ENCODE data around the gene ANKRD36.
"Not testable (repeated sequence)": the region's sequence is repeated elsewhere in the genome, so short reads cannot be mapped to it uniquely, and the experiment has no call there.

Gene ANKRD36

DNA sequence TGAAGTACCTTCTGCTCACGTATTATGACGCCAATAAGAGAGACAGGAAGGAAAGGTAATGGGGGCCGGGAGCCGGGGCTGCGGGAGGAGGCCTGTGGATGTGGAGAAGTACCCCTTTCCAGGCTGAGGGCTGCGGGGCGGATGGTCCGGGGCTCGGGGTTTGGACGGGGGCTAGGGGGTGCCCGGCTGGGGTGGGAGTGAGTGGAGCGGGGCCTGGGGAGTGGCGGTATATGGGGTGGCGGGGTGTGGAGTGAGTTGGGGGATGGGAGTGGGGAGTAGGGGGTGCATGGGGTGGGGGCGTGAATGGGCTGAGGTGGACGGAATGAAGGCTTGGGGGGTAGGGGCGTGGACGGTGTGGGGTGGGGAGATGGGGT, 916 bp downstream of the ANKRD36 start:
- not testable (repeated sequence) for DNase-seq (ENCODE audit: low read depth)

DNA sequence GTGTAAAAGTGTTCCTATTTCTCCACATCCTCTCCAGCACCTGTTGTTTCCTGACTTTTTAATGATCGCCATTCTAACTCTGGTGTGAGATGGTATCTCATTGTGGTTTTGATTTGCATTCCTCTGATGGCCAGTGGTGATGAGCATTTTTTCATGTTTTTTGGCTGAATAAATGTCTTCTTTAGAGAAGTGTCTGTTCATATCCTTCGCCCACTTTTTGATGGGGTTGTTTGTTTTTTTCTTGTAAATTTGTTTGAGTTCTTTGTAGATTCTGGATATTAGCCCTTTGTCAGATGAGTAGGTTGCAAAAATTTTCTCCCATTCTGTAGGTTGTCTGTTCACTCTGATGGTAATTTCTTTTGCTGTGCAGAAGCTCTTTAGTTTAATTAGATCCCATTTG, 16.1 kb downstream of the ANKRD36 start:
- DNase-seq (ENCODE audit: low read depth): not testable (repeated sequence)

DNA sequence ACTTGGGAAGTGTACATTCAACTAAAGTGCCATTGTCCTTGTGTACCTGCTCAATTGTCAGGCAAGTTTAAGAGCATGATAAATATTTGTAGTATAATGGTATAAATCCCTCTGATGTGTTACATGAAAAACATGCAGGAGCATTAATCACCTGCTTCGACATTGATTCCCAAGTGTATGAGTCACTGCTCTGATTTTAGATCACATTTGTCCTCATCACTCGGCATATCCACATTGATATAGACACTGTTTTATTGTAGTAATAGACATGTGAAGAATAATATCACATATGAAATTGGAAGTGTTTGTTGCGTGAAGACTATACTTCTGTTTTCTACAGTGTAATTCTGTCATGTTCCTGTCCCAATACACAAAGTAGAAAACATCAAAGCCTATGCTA, 31.1 kb downstream of the ANKRD36 start:
- not testable (repeated sequence) for DNase-seq (ENCODE audit: low read depth)

DNA sequence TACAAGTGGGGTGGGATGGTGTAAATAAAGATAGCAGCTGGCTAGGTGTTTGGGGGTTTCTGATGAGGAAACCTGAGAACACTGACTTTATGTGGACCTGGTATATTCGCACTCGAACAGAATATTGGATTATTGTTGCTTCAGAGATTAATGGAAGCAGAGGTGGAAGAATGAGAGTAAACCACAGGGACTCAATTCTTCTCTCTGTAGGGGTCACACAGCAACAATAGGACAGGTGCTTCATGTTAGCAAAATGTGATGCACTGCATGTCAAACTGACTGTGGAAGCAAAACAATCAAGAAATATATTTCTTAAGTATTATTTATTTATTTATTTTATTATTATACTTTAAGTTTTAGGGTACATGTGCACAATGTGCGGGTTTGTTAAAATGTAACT, 53.6 kb downstream of the ANKRD36 start:
- DNase-seq (ENCODE audit: low read depth): not testable (repeated sequence)

DNA sequence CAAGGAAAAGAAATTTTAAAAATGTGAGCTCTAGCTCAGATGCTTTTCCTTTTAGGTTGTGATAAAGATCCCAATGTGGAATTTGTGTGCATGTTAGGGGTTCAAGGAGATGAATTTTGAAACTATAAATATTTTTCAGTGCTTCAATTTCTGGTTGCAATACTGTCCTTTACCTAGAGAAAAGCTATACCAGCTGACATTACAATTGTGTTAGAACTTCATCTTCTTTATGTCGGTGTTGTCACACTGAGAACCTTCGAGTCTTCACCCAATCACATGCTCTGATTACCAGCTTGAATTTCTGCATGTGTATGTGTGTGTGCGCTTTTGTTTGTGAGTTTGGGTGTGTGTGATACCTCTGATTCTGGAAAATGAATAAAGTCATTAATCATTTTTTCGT, 55.0 kb downstream of the ANKRD36 start:
- DNase-seq (ENCODE audit: low read depth): not testable (repeated sequence)

DNA sequence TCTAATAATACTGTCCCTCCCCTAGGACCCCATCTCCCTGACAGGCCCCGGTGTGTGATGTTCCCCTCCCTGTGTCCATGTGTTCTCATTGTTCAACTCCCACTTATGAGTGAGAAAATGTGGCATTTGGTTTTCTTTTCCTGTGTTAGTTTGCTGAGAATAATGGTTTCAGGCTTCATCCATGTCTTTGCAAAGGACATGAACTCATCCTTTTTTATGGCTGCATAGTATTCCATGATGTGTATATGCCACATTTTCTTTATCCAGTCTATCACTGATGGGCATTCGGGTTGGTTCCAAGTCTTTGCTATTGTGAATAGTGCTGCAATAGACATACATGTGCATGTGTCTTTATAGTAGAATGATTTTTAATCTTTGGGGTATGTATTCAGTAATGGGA, 55.6 kb downstream of the ANKRD36 start:
- not testable (repeated sequence) for DNase-seq (ENCODE audit: low read depth)

DNA sequence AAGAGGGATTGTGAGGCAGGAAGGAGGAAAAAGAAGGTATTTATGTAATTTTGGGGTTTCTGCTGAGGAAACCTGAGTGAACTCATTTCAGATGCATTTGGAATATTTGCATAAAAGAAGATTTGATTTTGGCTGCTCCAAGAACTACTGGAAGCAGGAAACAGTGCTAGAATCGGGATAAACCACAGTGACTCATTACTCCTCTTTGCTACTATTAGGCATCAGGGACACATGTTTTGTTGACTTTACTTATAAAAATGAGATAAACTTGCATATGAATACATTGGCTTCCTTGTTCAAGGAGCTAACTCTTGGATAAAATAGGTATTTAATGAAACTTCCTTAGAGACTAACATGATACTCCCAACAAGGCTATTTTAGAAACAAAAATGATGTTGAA, 67.4 kb downstream of the ANKRD36 start:
- DNase-seq (ENCODE audit: low read depth): not testable (repeated sequence)

DNA sequence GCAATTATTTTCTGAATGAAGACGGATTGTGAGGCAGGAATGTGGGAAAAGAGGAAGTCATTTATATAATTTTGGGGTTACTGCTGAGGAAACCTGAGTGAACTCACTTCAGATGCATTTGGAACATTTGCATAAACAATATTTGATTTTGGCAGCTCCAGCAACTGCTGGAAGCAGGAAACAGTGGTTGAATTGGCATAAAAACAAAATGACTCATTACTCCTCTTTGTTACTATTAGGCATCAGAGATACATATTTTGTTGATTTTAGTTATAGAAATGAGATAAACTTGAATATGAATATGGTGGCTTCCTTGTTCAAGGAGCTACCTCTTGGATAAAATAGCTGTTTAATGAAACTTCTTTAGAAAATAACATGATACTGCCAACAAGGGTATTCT, 82.4 kb downstream of the ANKRD36 start:
- peak; percentile 26 for DNase-seq (ENCODE audit: low read depth)

DNA sequence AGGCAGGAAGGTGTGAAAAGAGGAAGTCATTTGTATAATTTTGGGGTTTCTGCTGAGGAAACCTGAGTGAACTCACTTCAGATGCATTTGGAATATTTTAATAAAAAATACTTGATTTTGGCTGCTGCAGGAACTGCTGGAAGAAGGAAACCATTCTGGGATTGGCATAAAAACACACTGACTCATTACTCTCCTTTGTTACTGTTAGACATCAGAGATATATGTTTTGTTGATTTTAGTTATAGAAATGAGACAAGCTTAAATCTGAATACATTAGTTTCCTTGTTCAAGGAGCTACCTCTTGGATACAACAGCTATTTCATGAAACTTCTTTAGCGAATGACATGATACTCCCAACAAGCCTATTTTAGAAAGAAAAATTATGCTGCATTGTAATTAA, 84.3 kb downstream of the ANKRD36 start:
- DNase-seq (ENCODE audit: low read depth): not testable (repeated sequence)

DNA sequence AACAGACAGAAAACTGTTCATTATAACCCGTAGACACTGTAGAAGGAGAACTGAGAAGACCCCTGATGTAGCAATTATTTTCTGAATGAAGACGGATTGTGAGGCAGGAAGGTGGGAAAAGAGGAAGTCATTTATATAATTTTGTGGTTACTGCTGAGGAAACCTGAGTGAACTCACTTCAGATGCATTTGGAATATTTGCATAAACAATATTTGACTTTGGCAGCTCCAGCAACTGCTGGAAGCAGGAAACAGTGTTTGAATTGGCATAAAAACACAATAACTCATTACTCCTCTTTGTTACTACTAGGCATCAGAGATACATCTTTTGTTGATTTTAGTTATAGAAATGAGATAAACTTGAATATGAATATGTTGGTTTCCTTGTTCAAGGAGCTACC, 87.9 kb downstream of the ANKRD36 start:
- not testable (repeated sequence) for DNase-seq (ENCODE audit: low read depth)

DNA sequence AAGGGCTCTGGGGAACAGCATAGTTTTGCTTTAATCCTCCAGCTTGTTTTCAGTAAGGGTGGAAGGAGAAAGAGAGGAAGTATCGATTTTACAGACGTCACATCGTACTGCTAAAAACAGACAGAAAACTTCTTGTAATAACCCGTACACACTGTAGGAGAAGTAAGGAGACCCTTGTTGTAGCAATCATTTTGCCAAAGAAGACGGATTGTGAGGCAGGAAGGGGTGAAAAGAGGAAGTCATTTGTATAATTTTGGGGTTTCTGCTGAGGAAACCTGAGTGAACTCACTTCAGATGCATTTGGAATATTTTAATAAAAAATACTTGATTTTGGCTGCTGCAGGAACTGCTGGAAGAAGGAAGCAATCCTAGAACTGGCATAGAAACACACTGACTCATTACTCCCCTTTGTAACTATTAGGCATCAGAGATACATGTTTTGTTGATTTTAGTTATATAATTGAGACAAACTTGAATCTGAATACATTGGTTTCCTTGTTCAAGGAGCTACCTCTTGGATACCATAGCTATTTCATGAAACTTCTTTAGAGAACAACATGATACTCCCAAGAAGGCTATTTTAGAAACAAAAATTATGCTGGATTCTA, 89.8 kb downstream of the ANKRD36 start:
- not testable (repeated sequence) for DNase-seq (ENCODE audit: low read depth)

DNA sequence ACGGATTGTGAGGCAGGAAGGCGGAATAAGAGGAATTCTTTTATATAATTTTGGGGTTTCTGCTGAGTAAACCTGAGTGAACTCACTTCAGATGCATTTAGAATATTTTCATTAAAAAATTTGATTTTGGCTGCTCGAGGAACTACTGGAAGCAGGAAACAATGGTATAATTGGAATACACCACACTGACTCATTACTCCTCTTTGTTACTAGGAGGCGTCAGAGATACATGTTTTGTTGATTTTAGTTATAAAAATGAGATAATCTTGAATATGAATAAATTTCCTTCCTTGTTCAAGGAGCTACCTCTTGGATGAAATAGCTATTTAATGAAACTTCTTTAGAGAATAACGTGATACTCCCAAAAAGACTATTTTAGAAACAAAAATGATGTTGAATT, 97.4 kb downstream of the ANKRD36 start:
- no peak for DNase-seq (ENCODE audit: low read depth)

DNA sequence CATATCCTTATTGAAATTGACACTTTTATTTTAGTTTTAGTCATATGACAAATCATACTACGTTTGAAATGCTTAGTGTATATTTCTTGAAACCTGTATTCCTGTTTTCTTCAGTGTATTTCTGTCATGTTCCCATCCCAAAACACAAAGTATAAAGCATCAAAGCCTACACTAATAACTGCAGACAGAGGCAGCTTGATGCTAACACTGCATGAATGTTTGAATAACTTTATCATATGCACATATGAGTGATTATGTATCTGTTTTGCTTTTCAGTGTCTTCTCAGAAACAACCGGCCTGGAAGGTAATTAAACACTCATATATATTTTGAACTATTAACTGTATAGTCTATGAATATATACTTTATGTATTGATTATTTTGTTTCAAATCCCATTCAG, 102.1 kb downstream of the ANKRD36 start:
- DNase-seq (ENCODE audit: low read depth): not testable (repeated sequence)

DNA sequence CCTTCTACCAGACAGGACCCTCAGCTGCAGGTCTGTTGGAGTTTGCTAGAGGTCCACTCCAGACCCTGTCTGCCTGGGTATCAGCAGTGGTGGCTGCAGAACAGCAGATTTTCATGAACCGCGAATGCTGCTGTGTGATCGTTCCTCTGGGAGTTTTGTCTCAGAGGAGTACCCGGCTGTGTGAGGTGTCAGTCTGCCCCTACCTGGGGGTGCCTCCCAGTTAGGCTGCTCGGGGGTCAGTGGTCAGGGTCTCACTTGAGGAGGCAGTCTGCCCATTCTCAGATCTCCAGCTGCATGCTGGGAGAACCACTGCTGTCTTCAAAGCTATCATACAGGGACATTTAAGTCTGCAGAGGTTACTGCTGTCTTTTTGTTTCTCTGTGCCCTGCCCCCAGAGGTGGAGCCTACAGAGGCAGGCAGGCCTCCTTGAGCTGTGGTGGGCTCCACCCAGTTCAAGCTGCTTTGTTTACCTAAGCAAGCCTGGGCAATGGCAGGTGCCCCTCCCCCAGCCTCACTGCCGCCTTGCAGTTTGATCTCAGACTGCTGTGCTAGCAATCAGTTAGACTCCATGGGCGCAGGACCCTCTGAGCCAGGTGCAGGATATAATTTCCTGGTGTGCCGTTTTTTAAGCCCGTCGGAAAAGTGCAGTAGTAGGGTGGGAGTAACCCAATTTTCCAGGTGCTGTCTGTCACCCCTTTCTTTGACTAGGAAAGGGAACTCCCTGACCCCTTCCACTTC, 118.1 kb downstream of the ANKRD36 start:
- DNase-seq (ENCODE audit: low read depth): not testable (repeated sequence)

DNA sequence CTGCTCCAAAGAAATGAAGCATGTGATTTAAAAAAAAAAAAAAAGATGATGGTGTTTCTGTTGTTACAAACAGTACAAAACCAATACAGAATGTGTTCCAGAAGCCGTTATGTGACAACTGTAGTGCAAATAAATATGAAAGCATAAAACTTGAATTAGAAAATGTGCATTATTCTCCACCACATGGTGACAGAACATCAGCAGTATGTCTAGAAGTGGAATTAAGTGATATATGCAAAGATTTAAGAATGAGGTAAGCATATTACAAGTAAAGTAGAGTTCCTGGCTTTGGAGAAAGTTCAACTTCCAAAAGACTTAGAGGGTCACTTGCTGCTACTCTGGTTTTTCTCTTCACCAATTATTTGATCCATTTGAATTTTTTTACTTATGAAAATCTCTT, 120.0 kb downstream of the ANKRD36 start:
- not testable (repeated sequence) for DNase-seq (ENCODE audit: low read depth)

DNA sequence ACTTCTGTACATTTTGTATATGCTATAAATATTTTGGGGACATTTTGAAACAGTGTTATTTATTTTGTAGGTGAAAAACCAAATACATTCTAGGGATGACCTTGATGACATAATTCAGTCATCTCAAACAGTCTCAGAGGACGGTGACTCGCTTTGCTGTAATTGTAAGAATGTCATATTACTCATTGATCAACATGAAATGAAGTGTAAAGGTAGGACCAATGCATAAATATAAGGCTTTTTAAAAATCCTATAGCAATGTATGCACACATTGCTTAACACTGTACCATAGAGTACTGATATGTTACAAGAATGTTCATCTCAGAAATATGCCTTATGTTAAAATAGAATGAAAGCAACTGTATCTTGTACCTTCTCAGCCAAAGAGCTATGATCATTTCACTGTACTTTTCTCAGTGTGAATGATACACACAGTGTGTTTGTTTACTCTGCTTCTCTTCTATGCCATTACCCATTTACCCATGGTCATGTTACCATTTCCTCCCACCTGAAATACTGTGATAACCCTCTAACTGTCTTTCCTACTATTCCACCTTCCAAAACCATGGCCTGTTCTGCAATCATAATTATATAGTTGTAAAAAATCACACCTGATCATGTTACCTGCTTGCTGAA, 120.8 kb downstream of the ANKRD36 start:
- DNase-seq (ENCODE audit: low read depth): not testable (repeated sequence)

DNA sequence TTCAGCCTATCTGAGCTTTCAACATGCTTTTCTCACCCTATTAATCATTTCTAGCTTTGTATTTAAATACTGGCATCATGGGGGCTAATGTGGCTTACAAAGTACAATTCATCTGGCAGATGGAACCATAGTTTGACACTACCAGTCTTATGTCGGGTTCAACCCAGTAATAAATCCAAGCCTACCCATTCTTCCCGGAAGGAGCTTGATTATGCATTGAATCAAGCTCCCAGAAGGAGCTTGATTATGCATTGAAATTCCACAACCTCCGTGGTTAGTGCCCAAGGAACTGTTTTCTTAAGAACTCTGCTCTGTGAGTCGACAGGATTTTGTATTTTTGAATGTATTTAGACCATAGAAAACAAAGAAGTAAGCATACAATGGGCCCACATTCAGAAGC, 148.2 kb downstream of the ANKRD36 start:
- DNase-seq (ENCODE audit: low read depth): not testable (repeated sequence)

DNA sequence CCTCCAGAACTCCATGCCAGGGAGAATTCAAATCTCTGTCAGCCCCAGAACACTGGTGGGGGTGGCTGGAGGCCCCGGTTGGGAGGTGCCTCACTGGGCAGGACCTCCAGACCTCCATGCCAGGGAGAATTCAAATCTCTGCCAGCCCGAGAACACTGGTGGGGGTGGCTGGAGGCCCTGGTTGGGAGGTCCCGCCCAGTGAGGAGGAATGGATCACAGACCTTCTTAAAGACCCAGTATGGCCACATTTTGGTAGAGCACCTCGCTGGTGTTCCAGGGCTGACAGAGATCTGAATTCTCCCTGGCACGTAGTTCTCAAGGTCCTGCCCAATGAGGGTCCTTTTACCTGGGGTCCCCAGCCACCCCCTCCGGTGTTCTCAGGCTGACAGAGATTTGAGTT, 153.5 kb downstream of the ANKRD36 start:
- DNase-seq (ENCODE audit: low read depth): not testable (repeated sequence)

DNA sequence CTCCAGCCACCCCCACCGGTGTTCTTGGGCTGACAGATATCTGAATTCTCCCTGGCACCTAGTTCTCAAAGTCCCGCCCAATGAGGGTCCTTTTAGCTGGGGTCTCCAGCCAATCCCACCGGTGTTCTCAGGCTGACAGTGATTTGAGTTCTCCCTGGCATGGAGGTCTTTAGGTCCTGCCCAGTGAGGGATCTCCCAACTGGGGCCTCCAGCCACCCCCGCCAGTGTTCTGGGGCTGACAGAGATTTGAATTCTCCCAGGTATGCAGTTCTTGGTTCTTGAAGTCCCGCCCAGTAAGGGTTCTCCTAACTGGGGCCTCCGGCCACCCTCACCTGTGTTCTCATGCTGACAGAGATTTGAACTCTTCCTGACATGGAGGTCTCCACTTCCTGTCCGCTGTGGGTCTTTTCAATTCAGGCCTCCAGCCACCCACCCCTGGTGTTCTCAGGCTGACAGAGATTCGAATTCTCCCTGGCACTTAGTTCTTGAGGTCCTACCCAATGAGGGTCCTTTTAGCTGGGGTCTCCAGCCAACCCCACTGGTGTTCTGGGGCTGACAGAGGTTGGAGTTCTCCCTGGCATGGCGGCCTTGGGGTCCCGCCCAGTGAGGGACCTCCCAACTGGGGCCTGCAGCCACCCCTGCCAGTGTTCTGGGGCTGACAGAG, 154.6 kb downstream of the ANKRD36 start:
- DNase-seq (ENCODE audit: low read depth): no peak

DNA sequence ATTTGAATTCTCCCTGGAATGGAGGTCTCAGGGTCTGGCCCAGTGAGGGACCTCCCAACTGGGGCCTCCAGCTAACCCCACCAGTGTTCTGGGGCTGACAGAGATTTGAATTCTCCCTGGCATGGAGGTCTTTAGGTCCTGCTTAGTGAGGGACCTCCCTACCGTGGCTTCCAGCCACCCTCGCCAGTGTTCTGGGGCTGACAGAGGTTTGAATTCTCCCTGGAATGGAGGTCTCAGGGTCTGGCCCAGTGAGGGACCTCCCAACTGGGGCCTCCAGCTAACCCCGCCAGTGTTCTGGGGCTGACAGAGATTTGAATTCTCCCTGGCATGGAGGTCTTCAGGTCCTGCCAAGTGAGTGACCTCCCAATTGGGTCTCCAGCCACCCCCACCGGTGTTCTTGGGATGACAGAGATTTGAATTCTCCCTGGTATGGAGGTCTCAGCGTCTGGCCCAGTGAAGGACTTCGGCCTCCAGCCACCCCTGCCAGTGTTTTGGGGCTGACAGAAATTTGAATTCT, 155.2 kb downstream of the ANKRD36 start:
- not testable (repeated sequence) for DNase-seq (ENCODE audit: low read depth)

DNA sequence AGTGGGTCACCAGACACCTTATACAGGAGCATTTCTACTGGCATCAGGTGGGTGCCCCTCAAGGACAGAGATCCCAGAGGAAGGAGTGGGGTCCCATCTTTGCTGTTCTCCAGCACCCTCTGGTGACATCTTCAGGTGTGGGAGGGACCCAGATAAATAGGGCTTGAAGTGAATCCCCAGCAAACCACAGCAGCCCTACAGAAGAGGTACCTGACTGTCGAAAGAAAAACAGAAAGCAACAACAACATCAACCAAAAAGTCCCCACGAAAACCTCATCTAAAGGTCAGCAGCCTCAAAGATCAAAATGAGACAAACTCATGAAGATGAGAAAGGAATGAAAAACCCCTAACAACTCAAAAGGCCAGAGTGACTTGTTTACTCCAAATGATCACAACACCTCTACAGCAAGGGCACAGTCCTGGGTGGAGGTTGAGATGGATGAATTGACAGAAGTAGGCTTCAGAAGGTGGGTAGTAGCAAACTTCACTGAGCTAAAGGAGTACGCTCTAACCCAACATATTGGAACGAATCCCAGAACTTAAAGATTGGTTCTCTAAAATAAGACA, 163.4 kb downstream of the ANKRD36 start:
- not testable (repeated sequence) for DNase-seq (ENCODE audit: low read depth)

DNA sequence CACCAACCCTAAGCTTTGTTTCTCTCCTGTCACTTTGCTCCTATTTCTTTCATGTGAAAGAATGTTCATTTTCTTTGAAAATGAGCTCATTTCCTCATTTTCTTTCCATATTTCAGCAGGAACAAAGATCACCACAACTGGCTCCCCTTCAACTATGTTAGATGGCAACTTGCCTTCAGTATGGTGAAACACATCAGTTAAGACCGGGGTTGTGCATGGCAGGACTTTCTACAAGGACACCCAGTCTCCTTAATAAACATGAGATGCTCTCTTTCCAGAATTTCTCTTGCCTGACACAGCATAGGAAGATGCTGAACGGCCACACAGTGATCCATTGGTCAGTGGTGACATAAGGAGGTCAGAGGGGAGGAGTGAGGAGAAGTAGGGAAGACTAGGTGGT, 172.2 kb downstream of the ANKRD36 start:
- not testable (repeated sequence) for DNase-seq (ENCODE audit: low read depth)

Data from fibroblast of the conjunctiva (primary cell).